Stomach (tissue), 4 donors: ENCODE measurements around the gene KLK5.

Experiments used
- CTCF ChIP-seq, 7 experiments: fragments of 450-650 bp in 4 of 7; fragments of 200-600 bp in 3 of 7; sonication (generic) in 3 of 7; IDR thresholded peaks; one replicate each; pipeline ENCODE4 v1.5.1; 2016 to 2019; ENCODE audit warnings: antibody characterized with exemption in 7 of 7, control low read depth in 2 of 7, mild to moderate bottlenecking in 1 of 7
- EP300 ChIP-seq: sonication (generic); formaldehyde crosslinking; IDR thresholded peaks from one replicate; pipeline ENCODE4 v1.6.1; 2017; ENCODE audit warnings: antibody characterized with exemption
- POLR2A ChIP-seq, 4 donors: fragments of 450-650 bp; IDR thresholded peaks; one replicate each; pipeline ENCODE4 v1.6.1; 2016; ENCODE audit warnings: antibody characterized with exemption in 4 of 4, control low read depth in 2 of 4, mild to moderate bottlenecking in 1 of 4, moderate library complexity in 1 of 4

- TF ChIP-seq CTCF (IDR thresholded peaks at IDR 0.05) (no peak), POLR2A (IDR thresholded peaks at IDR 0.05) (no peak), EP300 (no peak)
Measured at GRCh38 chr19:50980208-50980607, 27.4 kb upstream of the KLK5 start.
